ENCODE measurements around the gene IL31RA.

Gene IL31RA

DNA sequence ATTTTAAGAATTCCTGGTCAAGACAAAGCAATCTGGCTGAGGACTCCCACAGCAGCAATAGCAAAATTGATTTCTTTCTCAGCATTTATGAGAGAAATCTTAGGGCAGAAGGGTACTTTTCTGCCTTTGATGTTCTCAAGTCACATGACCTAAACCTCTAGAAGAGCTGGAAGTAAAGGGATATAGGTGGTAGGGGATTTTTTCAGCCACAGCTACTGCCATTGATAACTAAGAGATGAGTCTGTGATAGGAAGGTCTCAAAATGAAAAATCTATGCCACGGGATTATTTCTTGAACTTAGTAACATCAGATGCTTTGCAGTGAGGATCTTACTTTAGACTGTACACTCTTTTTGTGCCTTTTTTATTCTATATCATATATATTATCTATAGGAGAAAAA, 108.1 kb downstream of the IL31RA start:
- in situ Hi-C loops (cut with HindIII; ENCODE audit: low pct_unique_long_range_greater_than_20kb, low sequenced_read_pairs), result no loop called here
- no peak for TF ChIP-seq JUND (IDR thresholded peaks at IDR 0.05; ENCODE audit: low read depth)
- DNase-seq (ENCODE audit: low read depth in 1 of 2, low spot score in 1 of 2), result no peak

DNA sequence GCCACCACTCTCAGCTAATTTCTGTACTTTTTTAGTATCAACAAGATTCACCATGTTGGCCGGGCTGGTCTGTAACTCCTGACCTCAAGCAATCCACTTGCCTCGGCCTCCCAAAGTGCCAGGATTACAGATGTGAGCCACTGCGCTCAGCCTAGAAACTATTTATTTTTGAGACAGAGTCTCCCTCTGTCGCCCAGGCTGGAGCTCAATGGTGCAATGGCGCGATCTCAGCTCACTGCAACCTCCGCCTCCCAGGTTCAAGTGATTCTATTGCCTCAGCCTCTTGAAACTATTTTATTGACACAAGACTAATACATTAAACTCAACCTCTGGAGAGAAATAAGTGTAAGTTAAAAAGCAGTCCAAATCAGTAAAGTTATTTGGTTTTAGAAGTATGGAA, 109.6 kb downstream of the IL31RA start:
- in situ Hi-C loops (cut with HindIII; ENCODE audit: low pct_unique_long_range_greater_than_20kb, low sequenced_read_pairs), result no loop called here
- no peak for TF ChIP-seq JUND (IDR thresholded peaks at IDR 0.05; ENCODE audit: low read depth)
- DNase-seq (ENCODE audit: low read depth in 1 of 2, low spot score in 1 of 2), result no peak

DNA sequence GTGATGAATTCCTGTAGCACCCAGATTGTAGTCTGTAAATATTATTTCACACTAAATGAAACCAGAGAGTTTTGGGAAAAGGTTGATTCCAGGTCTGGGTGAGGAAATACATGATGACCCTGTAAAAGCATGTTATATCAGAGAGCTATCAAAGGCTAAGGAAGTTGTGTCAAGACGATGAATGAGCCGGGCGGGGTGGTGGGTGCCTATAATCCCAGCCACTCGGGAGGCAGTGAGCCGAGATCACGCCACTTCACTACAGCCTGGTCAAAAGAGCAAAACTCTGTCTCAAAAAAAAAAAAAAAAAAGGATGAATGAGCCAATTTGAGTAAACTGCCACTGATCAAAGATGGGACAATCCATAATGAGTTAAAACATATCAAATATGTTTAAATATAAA, 114.4 kb downstream of the IL31RA start:
- TF ChIP-seq JUND (IDR thresholded peaks at IDR 0.05; ENCODE audit: low read depth), result no peak
- in situ Hi-C loops (cut with HindIII; ENCODE audit: low pct_unique_long_range_greater_than_20kb, low sequenced_read_pairs), result no loop called here
- no peak for DNase-seq (ENCODE audit: low read depth in 1 of 2, low spot score in 1 of 2)

DNA sequence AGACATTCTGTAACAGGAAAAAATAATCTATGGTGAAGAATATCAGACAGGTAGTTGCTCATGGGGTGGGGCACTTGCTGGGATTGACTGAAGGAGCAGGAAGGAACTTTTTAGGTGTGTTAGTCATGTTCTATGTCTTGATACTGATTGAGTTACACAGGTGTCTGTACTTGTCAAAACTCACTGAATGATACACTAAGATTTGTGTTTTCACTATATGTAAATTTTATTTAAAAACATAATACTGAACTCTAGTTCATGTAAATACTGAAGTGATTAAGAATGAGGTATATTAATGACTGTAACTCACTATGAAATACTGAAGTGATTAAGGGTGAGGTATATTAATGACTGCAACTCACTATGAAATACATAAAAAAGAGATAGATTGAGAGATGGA, 115.1 kb downstream of the IL31RA start:
- no peak for TF ChIP-seq JUND (IDR thresholded peaks at IDR 0.05; ENCODE audit: low read depth)
- in situ Hi-C loops (cut with HindIII; ENCODE audit: low pct_unique_long_range_greater_than_20kb, low sequenced_read_pairs), result no loop called here
- DNase-seq (ENCODE audit: low read depth in 1 of 2, low spot score in 1 of 2), result no peak

DNA sequence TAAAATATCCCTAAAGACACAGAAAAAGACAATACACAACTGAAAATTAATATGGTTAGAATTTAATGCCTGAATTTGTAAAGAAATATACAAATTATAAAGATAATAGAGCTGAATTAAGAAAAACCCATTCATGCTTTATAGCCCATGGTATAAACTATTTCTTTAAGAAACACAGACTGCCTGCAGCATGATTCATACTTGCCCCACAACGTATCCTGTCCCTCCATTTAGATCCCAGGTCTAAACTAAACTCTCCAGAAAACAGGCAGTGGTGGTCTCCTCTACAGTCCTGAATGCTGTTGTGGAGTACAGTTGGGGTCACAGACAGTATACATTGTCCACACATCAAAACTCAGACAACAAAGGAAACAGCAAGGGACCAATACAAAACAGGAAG, 118.8 kb downstream of the IL31RA start:
- no peak for TF ChIP-seq JUND (IDR thresholded peaks at IDR 0.05; ENCODE audit: low read depth)
- no peak for DNase-seq (ENCODE audit: low read depth in 1 of 2, low spot score in 1 of 2)
- in situ Hi-C loops (cut with HindIII; ENCODE audit: low pct_unique_long_range_greater_than_20kb, low sequenced_read_pairs), result no loop called here

Data from T47D (cell line).